ENCODE data around the gene ARHGDIG. TPM values are rescaled to one million over a fixed set of nuclear protein-coding genes. Genes with fewer than 3 reads are reported as not detected.
"Not testable (repeated sequence)": the region's sequence is repeated elsewhere in the genome, so short reads cannot be mapped to it uniquely, and the experiment has no call there.

Gene ARHGDIG
- total RNA-seq, 1 donor from 2014 or later: not detected

- no peak for DNase-seq (ENCODE audit: low spot score)
- H3K27ac Mint-ChIP-seq: no peak overlapping the region
- intact Hi-C loops (cut with micrococcal nuclease): no loop called here
- H3K36me3 Mint-ChIP-seq (ENCODE audit: low read depth): peaks cover 4% of the 10 kb centered on the region
- H3K4me3 Mint-ChIP-seq: no peak overlapping the region
- peaks cover 7% of the 10 kb centered on the region for H3K27me3 Mint-ChIP-seq (ENCODE audit: insufficient read depth)
- H3K9me3 Mint-ChIP-seq: no peaks in the 10 kb centered on the region
- H3K4me1 Mint-ChIP-seq (ENCODE audit: low read depth): peaks cover 28% of the 10 kb centered on the region
Observed at GRCh38 chr16:255183-255582, 25.2 kb upstream of the ARHGDIG start.

- H3K9me3 Mint-ChIP-seq; H3K4me3 Mint-ChIP-seq; H3K27ac Mint-ChIP-seq; H3K27me3 Mint-ChIP-seq (ENCODE audit: insufficient read depth); intact Hi-C loops (cut with micrococcal nuclease); DNase-seq (ENCODE audit: low spot score); H3K36me3 Mint-ChIP-seq (ENCODE audit: low read depth): not testable (repeated sequence)
- peaks cover 20% of the 10 kb centered on the region for H3K4me1 Mint-ChIP-seq (ENCODE audit: low read depth)
Observed at GRCh38 chr16:258091-258490, 22.3 kb upstream of the ARHGDIG start.

GRCh38 chr16:259226-259625 is 21.2 kb upstream of the ARHGDIG start:
- Mint-ChIP-seq H3K27ac (no peak overlapping the region), H3K36me3 (ENCODE audit: low read depth) (no peaks in the 10 kb centered on the region), H3K9me3 (no peaks in the 10 kb centered on the region), H3K4me3 (no peak overlapping the region), H3K4me1 (ENCODE audit: low read depth) (peaks cover 11% of the 10 kb centered on the region), H3K27me3 (ENCODE audit: insufficient read depth) (peaks cover 2% of the 10 kb centered on the region)
- intact Hi-C loops (cut with micrococcal nuclease): no loop called here
- DNase-seq (ENCODE audit: low spot score): no peak

- H3K36me3 Mint-ChIP-seq (ENCODE audit: low read depth): no peaks in the 10 kb centered on the region
- peaks cover 2% of the 10 kb centered on the region for H3K27me3 Mint-ChIP-seq (ENCODE audit: insufficient read depth)
- H3K27ac Mint-ChIP-seq: no peak overlapping the region
- no peaks in the 10 kb centered on the region for H3K9me3 Mint-ChIP-seq
- intact Hi-C loops (cut with micrococcal nuclease): no loop called here
- H3K4me1 Mint-ChIP-seq (ENCODE audit: low read depth): peaks cover 11% of the 10 kb centered on the region
- no peak for DNase-seq (ENCODE audit: low spot score)
- H3K4me3 Mint-ChIP-seq: no peak overlapping the region
Observed at GRCh38 chr16:259814-260253, 20.6 kb upstream of the ARHGDIG start.

- no peak overlapping the region for H3K27ac Mint-ChIP-seq
- H3K27me3 Mint-ChIP-seq (ENCODE audit: insufficient read depth): no peaks in the 10 kb centered on the region
- no peak for DNase-seq (ENCODE audit: low spot score)
- H3K9me3 Mint-ChIP-seq: no peaks in the 10 kb centered on the region
- intact Hi-C loops (cut with micrococcal nuclease): no loop called here
- peaks cover 11% of the 10 kb centered on the region for H3K4me1 Mint-ChIP-seq (ENCODE audit: low read depth)
- no peak overlapping the region for H3K4me3 Mint-ChIP-seq
- H3K36me3 Mint-ChIP-seq (ENCODE audit: low read depth): no peaks in the 10 kb centered on the region
Observed at GRCh38 chr16:260326-260725, 20.1 kb upstream of the ARHGDIG start.

- no peak overlapping the region for H3K27ac Mint-ChIP-seq
- no peaks in the 10 kb centered on the region for H3K9me3 Mint-ChIP-seq
- intact Hi-C loops (cut with micrococcal nuclease): no loop called here
- peaks cover 6% of the 10 kb centered on the region for H3K4me1 Mint-ChIP-seq (ENCODE audit: low read depth)
- H3K27me3 Mint-ChIP-seq (ENCODE audit: insufficient read depth): no peaks in the 10 kb centered on the region
- no peaks in the 10 kb centered on the region for H3K36me3 Mint-ChIP-seq (ENCODE audit: low read depth)
- DNase-seq (ENCODE audit: low spot score): no peak
- no peak overlapping the region for H3K4me3 Mint-ChIP-seq
Observed at GRCh38 chr16:261031-261691, 19.2 kb upstream of the ARHGDIG start.

- H3K4me3 Mint-ChIP-seq: no peak overlapping the region
Observed at GRCh38 chr16:262121-262745, 18.2 kb upstream of the ARHGDIG start.

GRCh38 chr16:263182-263774 is 17.1 kb upstream of the ARHGDIG start:
- no peak overlapping the region for H3K4me3 Mint-ChIP-seq
- no peaks in the 10 kb centered on the region for H3K36me3 Mint-ChIP-seq (ENCODE audit: low read depth)
- DNase-seq (ENCODE audit: low spot score): no peak
- peaks cover 5% of the 10 kb centered on the region for H3K4me1 Mint-ChIP-seq (ENCODE audit: low read depth)
- no peak overlapping the region for H3K27ac Mint-ChIP-seq
- intact Hi-C loops (cut with micrococcal nuclease): no loop called here
- no peaks in the 10 kb centered on the region for H3K27me3 Mint-ChIP-seq (ENCODE audit: insufficient read depth)
- no peaks in the 10 kb centered on the region for H3K9me3 Mint-ChIP-seq

More at GRCh38 chr16:262121-262745, 18.2 kb upstream of the ARHGDIG start:
- Mint-ChIP-seq H3K27ac (no peak overlapping the region), H3K4me1 (ENCODE audit: low read depth) (peaks cover 5% of the 10 kb centered on the region), H3K27me3 (ENCODE audit: insufficient read depth) (no peaks in the 10 kb centered on the region), H3K9me3 (no peaks in the 10 kb centered on the region), H3K36me3 (ENCODE audit: low read depth) (no peaks in the 10 kb centered on the region)
- DNase-seq (ENCODE audit: low spot score): no peak
- intact Hi-C loops (cut with micrococcal nuclease): no loop called here

- Mint-ChIP-seq H3K4me1 (ENCODE audit: low read depth) (peaks cover 4% of the 10 kb centered on the region), H3K9me3 (no peaks in the 10 kb centered on the region), H3K27ac (no peak overlapping the region), H3K27me3 (ENCODE audit: insufficient read depth) (no peaks in the 10 kb centered on the region), H3K4me3 (no peak overlapping the region), H3K36me3 (ENCODE audit: low read depth) (no peaks in the 10 kb centered on the region)
- intact Hi-C loops (cut with micrococcal nuclease): no loop called here
- no peak for DNase-seq (ENCODE audit: low spot score)
Observed at GRCh38 chr16:263944-264343, 16.4 kb upstream of the ARHGDIG start.

GRCh38 chr16:264440-264951 is 15.9 kb upstream of the ARHGDIG start:
- no peaks in the 10 kb centered on the region for H3K4me1 Mint-ChIP-seq (ENCODE audit: low read depth)
- no peaks in the 10 kb centered on the region for H3K27me3 Mint-ChIP-seq (ENCODE audit: insufficient read depth)
- no peaks in the 10 kb centered on the region for H3K9me3 Mint-ChIP-seq
- no peak overlapping the region for H3K27ac Mint-ChIP-seq
- H3K4me3 Mint-ChIP-seq: no peak overlapping the region
- intact Hi-C loops (cut with micrococcal nuclease): no loop called here
- H3K36me3 Mint-ChIP-seq (ENCODE audit: low read depth): no peaks in the 10 kb centered on the region
- no peak for DNase-seq (ENCODE audit: low spot score)

- Mint-ChIP-seq H3K27ac (no peak overlapping the region), H3K4me1 (ENCODE audit: low read depth) (no peaks in the 10 kb centered on the region), H3K36me3 (ENCODE audit: low read depth) (no peaks in the 10 kb centered on the region), H3K27me3 (ENCODE audit: insufficient read depth) (no peaks in the 10 kb centered on the region), H3K9me3 (no peaks in the 10 kb centered on the region), H3K4me3 (no peak overlapping the region)
- intact Hi-C loops (cut with micrococcal nuclease): no loop called here
- no peak for DNase-seq (ENCODE audit: low spot score)
Observed at GRCh38 chr16:265002-265529, 15.3 kb upstream of the ARHGDIG start.

GRCh38 chr16:265711-266110 is 14.7 kb upstream of the ARHGDIG start:
- Mint-ChIP-seq H3K27me3 (ENCODE audit: insufficient read depth) (no peaks in the 10 kb centered on the region), H3K36me3 (ENCODE audit: low read depth) (no peaks in the 10 kb centered on the region), H3K27ac (no peak overlapping the region), H3K4me1 (ENCODE audit: low read depth) (no peaks in the 10 kb centered on the region), H3K4me3 (no peak overlapping the region), H3K9me3 (no peaks in the 10 kb centered on the region)
- intact Hi-C loops (cut with micrococcal nuclease): no loop called here
- no peak for DNase-seq (ENCODE audit: low spot score)
